GM23248 (cell line): ENCODE results near the gene USP40.
"Not testable (repeated sequence)": the region's sequence is repeated elsewhere in the genome, so short reads cannot be mapped to it uniquely, and the experiment has no call there.

ENCODE experiments used
- EZH2 ChIP-seq: fragments of 200-600 bp; sonication (generic); IDR thresholded peaks from 2 replicates; pipeline ENCODE4 v1.6.1; 2018; ENCODE audit warnings: antibody characterized with exemption, mild to moderate bottlenecking; ENCODE audit not compliant: insufficient read depth, poor library complexity, severe bottlenecking
- EZH2phosphoT487 ChIP-seq: fragments of 200-600 bp; sonication (generic); IDR thresholded peaks from 2 replicates; pipeline ENCODE4 v1.6.1; 2018; ENCODE audit warnings: antibody characterized with exemption, moderate library complexity, mild to moderate bottlenecking, low read depth; ENCODE audit not compliant: insufficient read depth

DNA sequence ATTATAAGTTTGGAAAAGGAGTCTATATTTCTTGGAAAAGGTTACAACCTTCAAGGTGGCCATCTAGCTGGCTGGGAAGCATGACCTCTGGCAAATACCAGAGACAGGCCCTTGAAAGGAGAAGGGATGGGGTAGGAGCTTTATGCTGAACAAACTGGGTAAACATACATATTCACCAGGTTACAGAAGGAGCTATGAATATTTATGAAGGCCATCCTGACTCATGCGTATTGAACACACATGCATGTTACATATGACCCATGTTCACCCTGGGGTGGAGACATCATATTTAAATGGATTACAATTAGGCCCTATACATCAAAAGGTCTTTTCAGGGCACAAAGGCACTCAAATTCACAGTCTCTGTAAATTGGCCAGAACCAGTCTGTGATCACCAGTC lies 26.1 kb upstream of the USP40 start:
- TF ChIP-seq EZH2, EZH2phosphoT487: not testable (repeated sequence)
